ENCODE results near the gene DDX10. TPM values are rescaled to one million over a fixed set of nuclear protein-coding genes. Genes with fewer than 3 reads are reported as not detected.

Gene DDX10
- total and polyA plus RNA-seq, 9 donors, result 13.1 to 34.3 (median 25.7) TPM

DNA sequence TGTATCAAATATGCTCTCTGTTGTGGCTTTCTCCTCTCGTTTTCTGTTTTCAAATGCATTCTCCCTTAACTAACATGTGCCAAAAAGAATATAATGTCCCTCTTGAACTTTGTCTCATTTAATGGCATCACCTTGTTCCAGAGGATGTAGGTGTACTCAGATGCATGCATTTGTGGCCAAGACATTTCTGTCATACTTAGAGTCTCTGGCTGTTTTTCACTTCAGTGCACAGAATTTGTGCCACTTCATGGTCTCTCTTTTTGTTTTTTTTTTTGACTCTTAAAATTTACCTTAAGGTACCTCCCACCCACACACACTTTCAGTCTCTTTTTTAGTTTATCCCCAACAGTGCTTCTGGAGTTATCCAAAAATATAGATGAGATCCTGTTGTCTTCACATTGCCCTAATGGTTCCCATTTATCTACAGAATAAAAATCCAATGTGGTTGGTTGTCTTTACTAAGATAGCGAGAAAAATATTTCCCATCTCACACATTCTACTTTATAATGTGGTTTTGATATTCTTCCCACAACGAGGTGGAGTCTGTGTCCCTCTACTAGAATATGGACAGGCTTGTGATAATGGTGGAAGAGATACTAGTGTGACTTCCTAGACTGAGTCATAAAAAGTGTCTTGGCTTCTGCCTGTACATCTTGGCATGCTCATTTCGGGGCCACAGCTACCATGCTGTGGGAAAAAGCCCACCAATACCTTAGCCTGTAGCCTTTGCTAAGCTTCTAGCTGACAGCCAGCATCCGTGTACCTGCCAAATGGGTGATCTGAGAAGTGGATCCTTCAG, 125.8 kb downstream of the DDX10 start:
- peaks cover 4% of the 10 kb centered on the region for H3K4me1 ChIP-seq (ENCODE audit: insufficient read depth)
- H3K27me3 ChIP-seq, result no peaks in the 10 kb centered on the region
- H3K9me3 ChIP-seq, result no peaks in the 10 kb centered on the region
- DNase-seq, result no peak
- TF ChIP-seq CTCF (IDR thresholded peaks at IDR 0.05) (no peak), EP300 (IDR thresholded peaks at IDR 0.05) (no peak), POLR2A (IDR thresholded peaks at IDR 0.05) (no peak)
- intact Hi-C loops (cut with DNase I), result no loop called here
- 61 to 62% (median 62%) methylated on average over 5 of the region's 5 CpGs for WGBS, 3 donors
- H3K4me3 ChIP-seq, result no peak overlapping the region
- H3K27ac ChIP-seq, result no peak overlapping the region
- no peaks in the 10 kb centered on the region for H3K36me3 ChIP-seq

DNA sequence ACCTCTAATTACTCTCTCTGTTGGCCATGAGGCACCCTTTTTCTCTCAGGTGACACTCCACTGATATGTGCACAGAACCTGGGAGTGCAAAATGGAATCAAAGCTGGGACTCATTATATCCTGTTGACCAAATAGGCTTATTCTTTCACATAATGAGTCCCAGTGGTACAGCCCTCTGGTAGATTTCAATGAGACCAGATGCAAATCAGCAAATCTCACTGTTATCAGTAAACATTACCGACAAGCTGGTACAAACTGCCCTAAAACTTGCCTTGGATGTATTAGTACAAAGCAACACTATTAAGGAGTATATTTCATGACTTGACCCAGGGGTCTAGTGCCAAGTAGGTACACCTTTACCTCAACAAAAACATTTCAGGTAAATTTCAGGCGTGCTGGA, 128.3 kb downstream of the DDX10 start:
- WGBS, 3 donors, result 83 to 89% (median 86%) methylated on average over 2 of the region's 2 CpGs
- DNase-seq, result no peak
- intact Hi-C loops (cut with DNase I), result no loop called here
- no peak for TF ChIP-seq POLR2A (IDR thresholded peaks at IDR 0.05)
- no peak for TF ChIP-seq EP300 (IDR thresholded peaks at IDR 0.05)
- peaks cover 4% of the 10 kb centered on the region for H3K4me1 ChIP-seq (ENCODE audit: insufficient read depth)
- H3K36me3 ChIP-seq, result no peaks in the 10 kb centered on the region
- H3K4me3 ChIP-seq, result no peak overlapping the region
- no peaks in the 10 kb centered on the region for H3K27me3 ChIP-seq
- no peaks in the 10 kb centered on the region for H3K9me3 ChIP-seq
- no peak overlapping the region for H3K27ac ChIP-seq

GRCh38 chr11:108793611-108794010, 128.7 kb downstream of the DDX10 start:
- DNase-seq, result no peak
- 64 to 67% (median 65%) methylated on average over 2 of the region's 2 CpGs for WGBS, 3 donors

DNA sequence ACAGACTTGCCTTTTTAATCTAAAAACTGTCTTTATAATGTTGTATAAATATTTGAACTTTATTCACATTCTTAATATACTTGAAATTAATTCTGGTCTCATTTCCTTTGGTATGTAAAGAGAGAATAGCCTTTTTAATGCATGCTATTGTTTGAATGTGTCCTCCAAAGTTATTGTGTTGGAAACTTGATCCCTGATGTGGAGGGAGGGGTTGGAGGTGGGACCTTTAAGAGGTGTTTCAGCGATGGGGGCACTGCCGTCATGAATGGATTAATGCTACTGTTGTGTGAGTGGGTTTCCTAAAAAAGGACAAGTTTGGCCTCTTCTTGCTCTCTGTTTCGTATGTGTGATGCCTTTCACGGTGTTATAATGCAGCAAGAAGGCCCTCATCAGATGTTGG, 131.7 kb downstream of the DDX10 start:
- 86 to 91% (median 89%) methylated on average over 4 of the region's 4 CpGs for WGBS, 3 donors

More at GRCh38 chr11:108793611-108794010, 128.7 kb downstream of the DDX10 start:
- intact Hi-C loops (cut with DNase I), result no loop called here
- Histone ChIP-seq H3K27me3 (no peaks in the 10 kb centered on the region), H3K4me3 (no peak overlapping the region), H3K9me3 (no peaks in the 10 kb centered on the region), H3K4me1 (ENCODE audit: insufficient read depth) (peaks cover 3% of the 10 kb centered on the region), H3K36me3 (no peaks in the 10 kb centered on the region), H3K27ac (no peak overlapping the region)
- no peak for TF ChIP-seq POLR2A (IDR thresholded peaks at IDR 0.05)
- no peak for TF ChIP-seq CTCF (IDR thresholded peaks at IDR 0.05)
- no peak for TF ChIP-seq EP300 (IDR thresholded peaks at IDR 0.05)

GRCh38 chr11:108797578-108798100, 132.8 kb downstream of the DDX10 start:
- no peaks in the 10 kb centered on the region for H3K9me3 ChIP-seq

More for the DNA sequence above, 131.7 kb downstream of the DDX10 start:
- H3K36me3 ChIP-seq, result no peaks in the 10 kb centered on the region
- H3K27me3 ChIP-seq, result no peaks in the 10 kb centered on the region
- H3K4me3 ChIP-seq, result no peak overlapping the region
- H3K9me3 ChIP-seq, result no peaks in the 10 kb centered on the region
- intact Hi-C loops (cut with DNase I), result no loop called here
- H3K27ac ChIP-seq, result no peak overlapping the region
- no peak for DNase-seq
- H3K4me1 ChIP-seq (ENCODE audit: insufficient read depth), result peaks cover 1% of the 10 kb centered on the region
- no peak for TF ChIP-seq POLR2A (IDR thresholded peaks at IDR 0.05)
- TF ChIP-seq EP300 (IDR thresholded peaks at IDR 0.05), result no peak

More at GRCh38 chr11:108797578-108798100, 132.8 kb downstream of the DDX10 start:
- Histone ChIP-seq H3K4me1 (ENCODE audit: insufficient read depth) (peaks cover 3% of the 10 kb centered on the region), H3K27ac (no peak overlapping the region), H3K27me3 (no peaks in the 10 kb centered on the region), H3K36me3 (no peaks in the 10 kb centered on the region), H3K4me3 (no peak overlapping the region)
- no peak for TF ChIP-seq CTCF (IDR thresholded peaks at IDR 0.05)
- TF ChIP-seq POLR2A (IDR thresholded peaks at IDR 0.05), result no peak
- no peak for TF ChIP-seq EP300 (IDR thresholded peaks at IDR 0.05)
- intact Hi-C loops (cut with DNase I), result no loop called here
- 87 to 95% (median 91%) methylated on average over 4 of the region's 4 CpGs for WGBS, 3 donors
- DNase-seq, result no peak

Measured in ovary (tissue), 9 donors.